OCI-LY1 (cell line): ENCODE data around the gene CTCF.

Experiments used
- CTCF ChIP-seq: fragments of 200-600 bp; sonication (generic), shearing (Covaris generic); IDR thresholded peaks from 2 replicates; pipeline ENCODE4 v1.5.1; 2017; ENCODE audit warnings: mild to moderate bottlenecking, antibody characterized with exemption, low read length, moderate library complexity, mixed read lengths
- EZH2 ChIP-seq: fragments of 200-600 bp; sonication (generic), shearing (Covaris generic); IDR thresholded peaks from 2 replicates; pipeline ENCODE4 v1.8.0; 2017; ENCODE audit warnings: borderline replicate concordance, mixed run types, mild to moderate bottlenecking, antibody characterized with exemption, low read length, moderate library complexity, mixed read lengths

GRCh38 chr16:67637625-67638024 lies 75.3 kb downstream of the CTCF start:
- TF ChIP-seq CTCF: no peak
- TF ChIP-seq EZH2: no peak
